Activated CD8-positive, alpha-beta memory T cell treated with anti-CD3 and anti-CD28 coated beads, Interleukin-2, amount 50 U/mL, for 4 hours (primary cell): ENCODE results near the gene SLAMF8.

Experiments
- DNase-seq: peaks from one replicate; pipeline ENCODE4 v3.0.0-alpha.2; 2020

The SLAMF8 gene

DNA sequence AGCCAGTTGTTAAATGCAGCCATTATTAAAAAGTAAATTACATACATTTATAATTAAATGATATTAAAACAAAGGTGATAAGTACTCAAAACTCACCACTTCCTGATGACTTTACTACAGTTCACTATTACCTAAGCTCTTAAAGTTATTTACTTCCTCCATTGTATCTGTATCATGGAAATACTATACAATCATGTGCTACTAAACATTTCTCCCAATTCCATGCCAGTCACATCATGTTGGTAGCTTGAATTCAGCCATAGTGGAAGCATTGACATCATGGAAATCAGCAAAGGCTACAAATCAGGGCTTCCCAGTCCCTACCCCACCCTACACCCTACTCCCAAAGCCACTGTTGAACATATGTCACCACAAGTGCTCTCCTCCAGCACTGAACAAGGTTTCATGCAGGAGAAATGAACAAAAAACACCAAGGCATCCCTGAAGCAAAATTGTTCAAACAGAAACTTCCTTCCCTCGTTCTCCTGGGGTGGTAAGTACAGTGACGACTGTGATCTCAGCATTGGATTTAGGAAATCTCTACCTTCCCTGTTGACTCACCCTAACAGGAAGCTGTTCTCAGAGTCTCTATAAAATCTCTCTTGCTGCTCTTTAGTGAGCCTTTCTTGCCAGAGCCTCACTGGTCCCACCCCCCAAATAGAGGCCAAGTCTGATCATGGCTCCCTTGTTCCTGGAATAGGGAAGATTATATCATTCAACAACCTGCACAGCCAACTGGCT lies 23.1 kb downstream of the SLAMF8 start:
- DNase-seq = no peak

DNA sequence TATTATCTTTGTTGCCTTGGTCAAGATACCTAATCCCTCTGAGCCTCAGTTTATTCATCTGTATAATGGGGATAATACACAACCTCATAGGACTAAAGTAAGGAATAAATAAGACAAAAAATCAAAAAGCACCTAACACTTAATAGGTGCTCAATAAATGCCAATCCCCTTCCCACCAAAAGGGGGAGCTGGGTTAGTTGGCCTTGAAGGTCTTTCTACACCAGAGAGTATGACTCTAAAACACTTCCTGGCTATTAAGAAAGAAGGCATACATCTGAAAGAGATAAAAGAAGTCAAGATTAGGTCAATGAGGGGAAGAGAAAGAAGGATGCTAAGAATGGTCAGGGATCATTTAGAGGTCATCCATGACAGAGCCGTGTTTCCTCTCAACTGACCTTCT lies 24.7 kb downstream of the SLAMF8 start:
- DNase-seq = no peak

DNA sequence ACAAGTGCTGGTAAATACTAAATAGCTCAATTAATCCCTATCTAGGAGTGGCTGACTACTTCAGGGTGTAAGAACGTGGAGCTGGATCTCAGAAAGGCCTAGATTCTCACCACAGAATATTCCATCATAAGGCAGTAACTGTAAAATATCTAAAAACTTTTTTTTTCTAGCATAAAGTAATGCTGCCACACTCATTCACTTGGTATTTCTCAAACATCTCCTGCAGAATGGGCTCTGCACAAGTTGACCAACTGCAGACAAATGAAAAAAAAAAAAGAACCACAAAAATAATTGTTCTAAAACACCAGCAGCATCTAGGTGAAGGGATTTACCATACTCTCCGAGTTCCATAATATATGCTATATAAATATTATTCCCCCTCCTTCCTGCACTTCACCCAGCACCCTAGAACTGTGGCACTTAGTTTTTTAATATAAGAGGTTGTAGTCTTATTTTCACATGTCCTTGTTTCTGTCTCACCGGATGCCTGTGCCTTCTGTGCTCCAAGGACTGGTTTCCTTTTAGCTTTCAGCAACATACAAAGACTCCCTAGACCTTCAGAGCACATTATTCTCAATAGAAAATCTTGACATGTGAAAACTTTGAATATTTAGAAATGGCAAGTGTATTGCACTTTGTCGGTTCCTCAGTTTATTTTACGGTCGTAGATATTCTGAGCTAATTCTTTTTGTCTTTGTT lies 26.9 kb downstream of the SLAMF8 start:
- no peak for DNase-seq

DNA sequence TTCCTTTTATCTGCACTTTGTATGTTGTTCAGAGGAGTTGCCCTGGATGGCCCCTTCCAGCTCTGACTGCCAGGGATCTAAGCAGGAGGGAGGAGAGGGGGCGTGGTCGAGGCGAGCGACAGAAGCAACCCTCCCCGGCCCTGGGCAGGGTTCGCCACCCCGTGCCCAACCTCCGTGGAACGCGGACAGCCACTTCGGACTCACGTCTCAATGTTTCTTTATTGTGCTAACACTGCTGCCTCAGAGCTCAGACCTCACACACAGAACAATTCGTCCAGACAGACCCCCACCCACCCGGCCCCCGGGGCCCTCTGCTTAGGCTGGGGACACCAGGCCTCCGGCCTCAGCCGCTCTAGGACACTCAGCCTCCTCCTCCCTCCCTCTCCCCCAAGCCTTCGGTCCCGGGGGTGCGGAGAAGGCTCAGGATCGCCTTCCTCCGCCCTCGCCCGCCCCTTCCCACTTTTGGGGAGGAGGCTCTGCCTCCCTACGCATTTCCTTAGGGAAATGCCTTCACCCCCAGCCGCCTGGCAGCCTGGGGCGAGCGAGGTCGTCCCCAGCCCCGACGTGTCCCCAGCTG lies 27.5 kb downstream of the SLAMF8 start:
- peak; percentile 23 for DNase-seq

DNA sequence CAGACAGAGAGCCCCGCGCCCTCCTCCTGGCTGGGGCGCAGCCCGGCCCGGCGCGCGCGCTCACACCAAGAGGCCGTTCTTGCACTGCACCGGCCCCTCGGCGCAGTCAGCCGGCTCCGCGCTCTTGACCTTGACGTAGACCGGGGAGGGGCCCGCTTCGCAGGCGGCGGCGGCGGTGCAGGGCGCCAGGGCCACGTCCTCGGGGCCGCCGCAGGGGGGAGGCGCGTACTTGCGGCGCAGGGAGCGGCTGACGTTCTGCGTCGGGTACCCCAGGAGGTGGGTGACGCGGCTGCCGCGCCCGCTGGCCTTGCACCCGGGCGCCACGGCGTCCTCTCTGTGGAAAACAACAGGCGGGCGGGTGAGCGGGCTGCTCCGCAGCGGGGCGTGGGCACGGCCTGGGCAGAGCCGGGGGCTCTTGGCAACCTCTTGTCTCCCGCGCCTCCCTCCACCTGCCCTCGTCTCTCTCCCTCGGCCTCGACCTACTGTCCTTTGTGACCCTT lies 28.1 kb downstream of the SLAMF8 start:
- DNase-seq = peak; percentile 78

DNA sequence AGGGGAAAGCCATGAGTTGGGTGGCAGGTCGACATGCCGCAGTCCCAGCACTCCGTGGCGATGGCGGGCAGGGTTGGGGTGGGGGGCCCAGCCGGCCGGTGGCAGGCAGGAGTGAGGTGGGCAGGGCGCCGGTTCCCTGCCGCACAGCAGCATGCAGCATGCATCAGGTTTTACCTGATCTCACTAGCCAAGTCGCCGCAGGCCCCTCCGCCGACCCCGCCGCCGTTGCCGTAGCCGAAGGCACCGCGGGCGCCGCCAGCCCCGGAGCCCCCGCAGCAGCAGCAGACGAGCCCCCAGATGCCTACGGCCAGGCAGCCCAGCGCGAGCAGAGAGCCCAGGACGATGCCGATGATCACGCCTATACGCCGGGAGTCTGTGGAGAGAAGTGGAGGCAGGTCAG lies 29.0 kb downstream of the SLAMF8 start:
- DNase-seq = no peak

DNA sequence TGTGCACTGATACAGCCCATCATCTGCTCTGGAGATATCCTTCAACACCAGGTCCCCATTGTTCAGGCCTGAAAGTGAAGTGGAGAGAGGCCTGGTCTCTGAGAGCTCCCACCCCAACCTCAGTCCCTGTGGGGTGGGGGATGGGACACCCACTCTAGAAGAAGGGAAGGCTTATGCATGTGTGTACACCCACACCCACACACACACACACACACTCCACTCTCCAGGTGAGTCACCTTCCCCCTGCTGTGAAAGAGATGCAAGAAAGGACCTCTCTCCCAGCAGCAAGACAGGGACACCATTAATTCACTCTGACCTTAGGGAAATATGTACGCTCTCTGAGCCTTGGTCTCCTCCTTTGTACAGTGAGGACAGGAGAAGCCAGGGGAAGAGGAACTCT lies 29.9 kb downstream of the SLAMF8 start:
- DNase-seq = no peak

DNA sequence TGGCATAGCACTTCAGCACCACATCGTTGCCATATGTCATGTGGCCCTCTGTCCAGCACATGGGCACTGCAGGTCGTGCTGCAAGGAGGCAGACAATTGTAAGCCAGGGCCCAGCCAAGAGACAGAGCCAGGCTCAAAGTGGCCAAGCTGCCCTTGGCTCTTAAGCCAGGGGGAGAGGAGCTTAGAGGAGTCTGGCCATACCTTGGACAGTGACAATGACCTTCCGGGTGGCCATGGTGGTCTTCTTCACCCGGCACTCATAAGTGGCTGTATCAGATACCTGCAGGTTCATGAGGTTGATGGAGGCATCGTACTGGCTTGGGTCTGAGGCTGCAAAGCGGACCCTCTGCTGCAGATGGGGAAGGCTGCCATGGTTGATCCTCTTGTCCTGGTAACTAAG lies 31.2 kb downstream of the SLAMF8 start:
- no peak for DNase-seq

DNA sequence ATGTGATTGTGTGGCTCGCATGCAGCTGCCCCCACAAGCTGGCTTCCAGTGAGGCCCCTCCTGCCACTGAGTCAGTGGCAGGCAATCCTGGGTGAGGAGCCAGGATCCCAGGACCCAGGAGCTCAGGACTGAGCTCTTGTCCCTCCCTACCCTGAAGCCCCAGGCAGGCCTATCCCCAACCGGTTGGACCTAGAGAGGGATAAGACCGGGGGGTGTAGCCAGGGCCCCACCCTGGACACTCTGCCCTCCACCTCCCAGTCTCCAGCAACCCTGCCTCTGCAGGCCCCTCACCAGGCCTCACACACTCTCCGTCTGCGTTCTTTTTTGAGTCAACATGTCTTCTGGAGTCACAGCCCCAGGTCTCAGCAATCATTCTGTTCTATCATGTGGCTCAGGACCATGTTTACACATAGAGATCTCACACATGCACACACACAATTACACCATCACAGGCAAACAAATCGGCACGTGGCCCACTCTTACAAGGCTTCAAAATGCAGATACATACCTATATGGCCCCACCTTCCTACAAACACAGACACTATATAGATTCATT lies 33.2 kb downstream of the SLAMF8 start:
- DNase-seq = no peak

DNA sequence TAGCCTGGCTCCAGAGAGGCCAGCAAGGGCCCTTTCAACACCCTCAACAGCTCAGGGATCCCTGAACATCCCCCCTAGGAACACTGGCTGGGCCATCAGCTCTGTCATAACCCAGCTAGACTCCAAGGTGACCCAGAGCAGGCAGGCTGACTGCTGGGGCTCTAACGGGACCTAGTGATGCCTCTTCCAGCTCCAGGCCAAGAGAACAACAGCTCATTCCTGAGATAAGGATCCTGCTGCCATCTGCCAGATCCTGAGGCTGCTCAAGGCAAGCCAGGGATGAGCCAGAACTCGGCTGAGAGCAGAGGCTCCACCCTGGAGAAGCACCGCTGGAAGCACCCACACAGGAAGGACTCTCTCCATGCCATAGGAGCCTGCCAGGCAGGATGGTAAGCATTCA lies 33.8 kb downstream of the SLAMF8 start:
- DNase-seq = no peak

DNA sequence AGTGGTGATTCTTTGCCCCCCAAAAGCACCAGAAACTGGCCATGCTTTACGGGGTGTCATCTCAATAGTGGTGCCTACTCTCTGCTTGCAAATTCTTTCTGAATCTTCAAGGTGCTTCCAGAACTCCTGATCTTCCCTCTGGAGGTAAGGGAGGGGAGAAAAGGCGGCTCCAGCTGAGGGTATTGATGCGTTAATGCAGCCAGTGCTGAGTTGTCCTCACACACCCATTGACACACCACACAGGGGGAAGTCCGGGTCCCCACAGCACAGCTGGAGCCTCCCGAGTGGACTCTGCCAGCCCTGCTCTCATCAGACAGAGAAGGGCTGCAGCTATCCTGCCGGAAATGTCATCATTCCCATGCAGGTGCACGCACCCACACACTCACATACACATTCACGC lies 34.5 kb downstream of the SLAMF8 start:
- no peak for DNase-seq

DNA sequence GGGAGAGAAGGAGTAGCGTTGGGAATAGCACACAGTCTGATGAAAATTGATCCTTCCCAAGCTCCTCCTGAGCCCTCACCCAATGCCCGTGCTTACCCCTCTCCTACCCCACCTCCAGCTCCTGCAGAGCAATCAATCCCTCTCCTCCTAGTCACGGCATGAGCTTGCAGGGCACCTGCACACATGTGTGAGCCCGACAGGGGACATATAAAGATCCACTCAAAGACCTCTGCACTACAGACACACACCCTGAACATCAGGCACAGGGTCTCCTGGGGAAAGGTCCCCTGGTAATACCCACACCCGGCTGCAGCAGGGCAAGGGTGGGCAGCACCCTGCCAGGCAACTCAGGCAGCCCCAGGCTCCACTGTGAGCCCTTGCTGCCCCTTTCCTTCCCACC lies 35.4 kb downstream of the SLAMF8 start:
- DNase-seq = no peak

DNA sequence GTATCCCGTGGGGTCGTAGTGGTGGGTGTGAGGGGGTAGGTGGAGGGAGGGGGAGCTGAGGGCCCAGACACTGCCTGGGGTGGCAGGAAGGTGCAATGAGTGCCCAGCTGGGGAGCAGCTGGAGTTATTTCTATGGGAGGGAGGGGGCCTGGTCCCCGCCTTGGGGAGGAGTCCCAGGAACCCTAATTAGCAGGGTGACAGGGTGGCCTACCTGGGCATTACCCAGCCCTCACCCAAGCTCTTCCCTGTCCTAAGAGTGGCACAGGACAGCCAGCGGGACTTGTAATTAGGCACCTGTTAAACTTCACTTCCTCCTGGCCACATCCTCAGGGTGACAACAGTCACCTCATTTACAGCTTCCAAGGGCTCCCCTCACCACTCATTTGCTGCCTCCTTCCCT lies 35.9 kb downstream of the SLAMF8 start, which contains the start of gene VSIG8:
VSIG8 (minus strand) TSS at position 101 of the 400 bp plus-strand sequence. CDS start 136 bp downstream, outside the sequence.
- no peak for DNase-seq

DNA sequence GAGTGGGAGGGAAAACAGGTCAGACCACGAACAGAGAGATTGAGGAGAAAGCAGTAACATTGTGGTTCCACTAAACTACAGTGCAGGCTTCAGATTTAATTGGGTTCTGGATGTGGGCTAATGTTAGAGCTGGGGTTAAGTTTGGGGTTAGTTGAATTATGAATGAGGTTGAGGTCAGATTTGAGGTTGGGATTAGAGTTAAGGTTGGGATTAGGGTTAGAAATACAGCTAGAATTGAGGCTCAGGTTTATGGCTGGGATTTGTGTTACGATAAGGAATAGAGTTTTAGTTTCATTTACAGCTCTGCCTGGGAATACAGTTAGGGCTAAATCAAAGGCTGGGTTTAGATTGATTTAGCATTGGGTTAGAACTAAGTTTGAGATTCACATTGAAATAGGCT lies 37.6 kb downstream of the SLAMF8 start:
- no peak for DNase-seq

DNA sequence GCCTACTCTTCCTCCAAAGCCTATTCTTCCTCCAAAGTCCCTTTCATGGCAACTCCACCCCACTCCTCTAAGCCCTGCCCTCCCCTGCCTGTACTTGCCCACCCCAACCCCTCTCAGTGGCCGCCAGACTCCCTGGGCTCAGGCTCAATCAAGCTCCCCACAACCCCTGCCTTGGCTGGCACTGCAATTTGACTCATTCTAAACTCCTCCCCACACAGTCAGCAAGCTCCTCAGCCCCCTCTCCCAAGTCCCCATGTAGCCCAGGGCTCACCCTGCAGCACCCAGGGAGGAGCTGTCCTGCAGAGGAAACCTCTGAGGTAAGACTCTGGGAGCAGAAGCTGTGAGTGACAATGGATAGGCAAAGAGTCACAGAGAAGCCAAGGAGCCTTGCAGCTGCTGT lies 39.4 kb downstream of the SLAMF8 start:
- no peak for DNase-seq

DNA sequence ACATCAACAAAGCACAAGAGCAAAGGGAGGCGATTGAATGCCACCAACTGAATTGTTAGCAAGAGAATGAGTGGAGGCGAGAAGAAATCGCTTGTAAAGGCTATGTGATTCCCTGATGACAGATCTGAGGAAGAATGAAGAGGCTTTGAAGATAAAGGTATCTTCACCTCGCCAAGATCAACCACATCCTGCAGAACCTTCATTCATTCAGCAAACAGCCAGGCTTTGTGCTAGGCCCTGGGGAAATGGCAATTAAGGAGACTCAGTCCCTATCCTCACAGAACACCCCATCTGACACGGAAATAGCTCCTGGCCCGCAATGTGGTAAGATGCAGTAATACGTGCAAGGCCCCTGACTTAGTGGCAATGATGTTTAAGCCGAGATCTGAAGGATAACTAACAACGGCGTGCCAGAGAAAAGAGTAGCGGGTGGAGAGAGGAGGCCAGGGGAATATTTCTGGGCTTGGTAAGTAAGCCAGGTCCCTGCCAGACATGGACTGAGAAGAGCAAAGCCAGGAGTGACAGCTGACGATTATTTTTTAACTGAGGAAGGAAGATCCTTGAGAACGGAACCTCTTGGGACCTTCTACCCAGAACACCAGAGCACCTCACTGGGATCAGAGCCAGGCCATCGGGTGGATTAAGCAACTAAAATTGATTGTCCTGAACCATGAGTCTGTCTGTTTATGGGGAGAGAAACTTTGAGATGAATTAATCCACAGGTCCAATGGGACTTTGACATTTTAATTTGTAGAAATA lies 40.4 kb downstream of the SLAMF8 start:
- no peak for DNase-seq

DNA sequence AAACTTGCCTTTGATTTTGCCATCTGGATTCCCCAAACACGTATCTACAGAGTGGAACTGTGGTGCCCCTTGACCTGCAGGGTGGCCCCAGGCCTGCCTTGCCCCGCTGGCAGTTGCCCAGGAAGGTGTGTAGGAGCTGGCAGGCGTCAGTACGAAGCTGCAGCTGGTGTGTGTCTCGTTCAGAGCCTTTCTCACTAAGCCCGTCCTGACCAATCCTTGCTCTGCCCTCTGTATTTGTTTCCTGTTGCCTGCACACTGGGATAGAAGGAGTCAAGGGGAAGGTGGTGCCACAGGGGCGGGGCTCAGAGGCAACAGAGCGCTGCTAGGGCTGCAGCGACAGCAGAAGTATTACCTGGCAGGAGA lies 41.0 kb downstream of the SLAMF8 start:
- DNase-seq = no peak

DNA sequence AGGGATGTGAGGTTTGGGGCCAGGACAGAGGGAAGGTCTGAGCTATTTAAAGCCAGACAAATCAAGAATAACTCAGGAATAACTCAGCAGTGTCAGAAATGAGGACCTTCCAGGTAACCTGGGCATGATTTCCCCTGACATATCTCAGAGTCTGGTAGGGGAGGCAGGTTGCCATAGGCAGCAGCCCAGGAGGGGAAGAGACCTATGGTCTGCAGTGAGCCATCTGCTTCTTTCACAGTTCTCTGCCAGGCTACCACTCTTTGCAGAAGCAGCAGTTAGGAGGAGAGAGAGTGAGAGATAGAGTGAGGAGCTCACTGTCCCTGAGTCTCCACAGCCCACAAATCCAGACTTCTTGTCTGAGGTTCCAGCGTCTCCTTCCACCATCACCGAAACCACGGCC lies 42.1 kb downstream of the SLAMF8 start:
- no peak for DNase-seq

DNA sequence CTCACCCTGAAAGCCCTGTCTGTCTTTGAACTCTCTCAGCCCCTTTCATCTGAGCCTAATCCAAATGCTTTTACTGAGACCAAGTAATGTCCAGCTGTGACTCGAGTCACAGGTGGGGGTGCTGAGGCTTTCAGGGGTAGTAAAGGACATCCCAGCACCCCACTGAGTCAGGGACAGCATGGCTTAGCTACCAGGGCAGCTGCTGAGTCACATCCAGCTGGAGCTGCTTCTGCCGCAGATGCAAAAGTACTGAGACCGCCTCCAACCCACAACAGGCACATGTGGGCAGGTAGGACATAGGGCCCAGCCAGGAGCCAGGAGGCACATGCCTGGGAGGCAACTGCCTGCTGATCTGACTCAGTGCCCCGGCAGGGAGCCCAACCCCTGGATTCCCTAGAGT lies 42.5 kb downstream of the SLAMF8 start:
- no peak for DNase-seq

DNA sequence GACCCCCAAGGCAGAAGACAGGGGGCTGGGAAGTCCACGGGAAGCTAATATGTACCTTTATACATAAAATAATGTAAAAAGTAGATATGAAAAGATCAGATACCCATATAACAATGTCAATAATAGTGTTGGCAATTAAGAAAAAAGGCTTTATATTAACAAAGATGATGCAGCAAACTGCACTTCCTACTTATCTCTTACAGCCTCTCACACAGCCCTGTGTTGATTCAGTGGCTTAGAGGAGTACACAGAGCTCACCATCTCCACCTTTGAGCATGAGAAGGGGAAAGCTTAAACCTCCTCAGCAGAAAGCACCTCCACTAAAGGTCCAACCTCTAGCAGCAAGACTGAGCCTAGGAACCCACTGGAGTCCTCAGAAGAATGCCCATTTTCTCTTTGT lies 42.9 kb downstream of the SLAMF8 start:
- DNase-seq = no peak

DNA sequence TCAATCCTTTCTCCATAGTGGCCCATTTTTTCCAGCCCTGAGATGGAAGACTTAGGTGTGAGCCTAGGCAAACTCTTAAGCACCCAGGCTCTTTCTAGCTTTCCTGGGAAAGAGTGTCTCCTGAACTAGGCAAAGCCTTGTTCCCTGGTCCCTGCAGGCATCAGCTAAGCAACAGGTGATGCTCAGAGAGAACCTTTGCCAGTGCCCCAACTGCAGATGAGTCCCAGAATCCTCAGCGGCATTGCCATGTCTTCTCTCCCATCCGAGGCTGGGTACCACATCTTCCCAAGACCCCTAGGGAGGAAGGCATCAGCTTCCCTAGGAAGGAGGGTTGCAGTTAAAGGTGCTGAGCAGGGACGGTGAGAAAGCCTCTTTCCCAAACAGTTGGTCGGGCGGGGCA lies 44.0 kb downstream of the SLAMF8 start:
- DNase-seq = no peak

DNA sequence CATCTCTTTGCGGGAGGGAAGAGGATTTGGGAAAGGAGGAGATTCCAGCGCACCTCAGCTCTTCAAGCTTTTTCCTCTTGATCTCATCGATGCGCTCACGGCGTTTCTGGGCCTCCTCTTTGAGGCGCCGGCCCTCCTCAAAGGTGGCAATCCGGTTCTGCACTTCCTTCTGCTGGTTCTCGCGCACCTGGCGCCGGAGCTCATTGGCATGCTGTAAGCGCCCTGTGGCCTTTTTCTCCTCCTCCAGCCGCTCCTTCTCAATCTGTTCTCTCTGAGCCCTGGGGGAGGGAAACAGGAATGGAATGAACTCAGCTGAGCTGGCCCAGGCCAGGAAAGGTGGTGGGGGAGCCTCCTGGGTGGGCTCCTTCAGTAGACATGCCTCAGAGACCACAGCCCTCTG lies 46.2 kb downstream of the SLAMF8 start:
- no peak for DNase-seq

DNA sequence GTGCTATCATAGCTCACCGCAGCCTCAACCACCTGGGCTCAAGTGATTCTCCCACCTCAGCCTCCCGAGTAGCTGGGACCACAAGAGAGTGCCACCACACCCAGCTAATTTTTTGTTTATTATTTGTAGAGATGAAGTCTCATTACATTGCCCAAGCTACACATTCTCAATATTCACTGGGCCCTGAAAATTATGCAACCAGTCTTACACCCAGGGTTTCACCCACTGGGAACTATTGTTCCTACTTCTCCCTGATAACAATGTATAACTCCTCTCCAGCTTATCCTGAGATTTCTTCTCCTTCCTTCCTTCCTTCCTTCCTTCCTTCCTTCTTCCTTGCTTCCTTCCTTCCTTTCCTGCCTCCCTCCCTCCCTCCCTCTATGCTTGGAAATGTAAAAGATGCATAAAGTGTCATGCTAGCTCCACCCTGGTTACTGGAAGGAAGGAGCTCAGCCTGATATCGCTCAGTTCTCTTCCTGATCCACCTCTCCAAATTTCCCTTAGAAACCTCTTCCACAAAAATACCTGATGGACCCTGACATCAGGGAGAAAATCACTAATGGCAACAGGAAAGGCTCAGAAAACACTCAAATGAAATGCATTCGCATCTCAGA lies 47.0 kb downstream of the SLAMF8 start:
- DNase-seq = no peak
